ENCODE results near the gene NEAT1. TPM values are rescaled to one million over a fixed set of nuclear protein-coding genes. Genes with fewer than 3 reads are reported as not detected.

The NEAT1 gene
- total and polyA plus RNA-seq, 2 of the 8 experiments (the other 6 are each of a cell fraction or from before 2014, with no cell fraction given): 2.4 to 10.7 TPM

GRCh38 chr11:65416841-65417701, 5.5 kb upstream of the NEAT1 start (continued):
- no peak for TF ChIP-seq PHF8 (conservative IDR thresholded peaks at IDR 0.05; ENCODE audit: low read depth, low read length)
- TF ChIP-seq GTF2F1 (IDR thresholded peaks at IDR 0.05; ENCODE audit: borderline replicate concordance, low read depth, low read length): no peak
- TF ChIP-seq POU5F1 (IDR thresholded peaks at IDR 0.05; ENCODE audit: low read depth, low read length): no peak
- no peak for TF ChIP-seq TAF1 (IDR thresholded peaks at IDR 0.05; ENCODE audit: low read depth, low read length)
- no peak for TF ChIP-seq RNF2 (IDR thresholded peaks at IDR 0.05; ENCODE audit: borderline replicate concordance, low read depth, low read length, missing control alignments, poor library complexity, severe bottlenecking)
- TF ChIP-seq EZH2 (IDR thresholded peaks at IDR 0.05; ENCODE audit: low read depth, low read length, severe bottlenecking): no peak
- no peak for TF ChIP-seq SAP30 (IDR thresholded peaks at IDR 0.05; ENCODE audit: insufficient read depth, insufficient replicate concordance, low read length)
- TF ChIP-seq E2F6 (IDR thresholded peaks at IDR 0.05): no peak

All from H1 (cell line).